Smooth muscle cell (in vitro differentiated cells): ENCODE results near the gene HTT. TPM values are rescaled to one million over a fixed set of nuclear protein-coding genes. Genes with fewer than 3 reads are reported as not detected.

Experiments used
- DNase-seq: peaks from one replicate; lab custom pipeline; 2025; ENCODE audit not compliant: unreplicated experiment; lab: John Stamatoyannopoulos, UW
- H2AFZ ChIP-seq: fragments of 200-600 bp; sonication (generic); 2 replicates; pipeline ENCODE4 v1.6.0; 2016; ENCODE audit warnings: antibody characterized with exemption, low read depth, mild to moderate bottlenecking
- H3F3A ChIP-seq: fragments of 200-600 bp; sonication (generic); 2 replicates; pipeline ENCODE4 v1.6.0; 2017; ENCODE audit warnings: antibody characterized with exemption, low read depth
- H3K27ac ChIP-seq: fragments of 200-600 bp; sonication (generic); 2 replicates; pipeline ENCODE4 v1.5.1; 2016; ENCODE audit warnings: low read depth, mild to moderate bottlenecking
- H3K27me3 ChIP-seq: fragments of 200-600 bp; sonication (generic); 2 replicates; pipeline ENCODE4 v1.6.1; 2016; ENCODE audit warnings: low read depth, mild to moderate bottlenecking
- H3K36me3 ChIP-seq: fragments of 200-600 bp; sonication (generic); 2 replicates; pipeline ENCODE4 v1.5.1; 2016; ENCODE audit warnings: low read depth
- H3K4me1 ChIP-seq: fragments of 200-600 bp; sonication (generic); 2 replicates; pipeline ENCODE4 v1.5.1; 2016; ENCODE audit warnings: low read depth
- H3K4me2 ChIP-seq: fragments of 200-600 bp; sonication (generic); 2 replicates; pipeline ENCODE4 v1.6.0; 2016; ENCODE audit warnings: mild to moderate bottlenecking
- H3K4me3 ChIP-seq: fragments of 200-600 bp; sonication (generic); 2 replicates; pipeline ENCODE4 v1.5.1; 2016; ENCODE audit warnings: mild to moderate bottlenecking
- H3K79me2 ChIP-seq: fragments of 200-600 bp; sonication (generic); 2 replicates; pipeline ENCODE4 v1.6.0; 2016; ENCODE audit warnings: low read depth, mild to moderate bottlenecking
- H3K9ac ChIP-seq: fragments of 200-600 bp; sonication (generic); 2 replicates; pipeline ENCODE4 v1.6.0; 2016; ENCODE audit warnings: low read depth
- H3K9me3 ChIP-seq: fragments of 200-600 bp; sonication (generic); replicated peaks from 2 replicates; pipeline ENCODE4 v1.5.1; 2016; ENCODE audit warnings: low read depth
- H4K20me1 ChIP-seq: fragments of 200-600 bp; sonication (generic); 2 replicates; pipeline ENCODE4 v1.6.0; 2016; ENCODE audit warnings: low read depth
- WGBS: methylation state at CpG from one replicate; pipeline ENCODE4 v1.1.7; 2016; ENCODE audit warnings: low lambda C conversion rate; 5-methylcytosine and 5-hydroxymethylcytosine counted together
- polyA plus RNA-seq: library from polyadenylated mRNA; unstranded; fragments of >200 nt; fragmentation: Nextera tagmentation; extraction: Ambion mirVana; gene quantifications from 2 replicates; pipeline ENCODE4 v1.2.1, GENCODE V29; 2016
- total RNA-seq: library from RNA; depleted of rRNA; stranded (reverse); fragments of >200 nt; gene quantifications from 2 replicates; pipeline ENCODE4 v1.2.3, GENCODE V29; 2014
- TF ChIP-seq, protein P1 (sequence below): fragments of 200-600 bp; sonication (generic); IDR thresholded peaks from 2 replicates; pipeline ENCODE4 v1.5.1; 2017; ENCODE audit warnings: borderline replicate concordance, mild to moderate bottlenecking, antibody characterized with exemption; ENCODE audit not compliant: insufficient read depth, poor library complexity, severe bottlenecking

Gene HTT
- total and polyA plus RNA-seq, 2 experiments from 2014 or later = 7.1 to 16.4 TPM

DNA sequence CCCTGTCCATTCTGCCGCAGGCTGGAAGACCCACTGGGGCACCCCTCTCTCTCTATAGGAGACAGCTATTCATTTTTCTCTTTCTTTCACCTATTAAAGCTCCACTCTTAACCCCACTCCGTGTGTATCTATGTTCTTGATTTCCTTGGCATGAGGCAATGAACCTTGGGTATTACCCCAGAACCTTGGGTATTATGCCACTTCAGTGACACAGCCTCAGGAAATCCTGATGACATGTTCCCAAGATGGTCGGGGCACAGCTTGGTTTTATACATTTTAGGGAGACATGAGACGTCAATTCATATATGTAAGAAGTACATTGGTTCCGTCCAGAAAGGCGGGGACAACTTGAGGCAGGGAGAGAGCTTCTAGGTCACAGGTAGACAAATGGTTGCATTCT is 13.5 kb upstream of the HTT start:
- H2AFZ ChIP-seq = no peak overlapping the region
- H3K36me3 ChIP-seq = no peaks in the 10 kb centered on the region
- H3K27me3 ChIP-seq = peaks cover 7% of the 10 kb centered on the region
- H3K79me2 ChIP-seq = no peaks in the 10 kb centered on the region
- TF ChIP-seq, protein P1, sequence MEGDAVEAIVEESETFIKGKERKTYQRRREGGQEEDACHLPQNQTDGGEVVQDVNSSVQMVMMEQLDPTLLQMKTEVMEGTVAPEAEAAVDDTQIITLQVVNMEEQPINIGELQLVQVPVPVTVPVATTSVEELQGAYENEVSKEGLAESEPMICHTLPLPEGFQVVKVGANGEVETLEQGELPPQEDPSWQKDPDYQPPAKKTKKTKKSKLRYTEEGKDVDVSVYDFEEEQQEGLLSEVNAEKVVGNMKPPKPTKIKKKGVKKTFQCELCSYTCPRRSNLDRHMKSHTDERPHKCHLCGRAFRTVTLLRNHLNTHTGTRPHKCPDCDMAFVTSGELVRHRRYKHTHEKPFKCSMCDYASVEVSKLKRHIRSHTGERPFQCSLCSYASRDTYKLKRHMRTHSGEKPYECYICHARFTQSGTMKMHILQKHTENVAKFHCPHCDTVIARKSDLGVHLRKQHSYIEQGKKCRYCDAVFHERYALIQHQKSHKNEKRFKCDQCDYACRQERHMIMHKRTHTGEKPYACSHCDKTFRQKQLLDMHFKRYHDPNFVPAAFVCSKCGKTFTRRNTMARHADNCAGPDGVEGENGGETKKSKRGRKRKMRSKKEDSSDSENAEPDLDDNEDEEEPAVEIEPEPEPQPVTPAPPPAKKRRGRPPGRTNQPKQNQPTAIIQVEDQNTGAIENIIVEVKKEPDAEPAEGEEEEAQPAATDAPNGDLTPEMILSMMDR = no peak
- H3K4me3 ChIP-seq = no peak overlapping the region
- H4K20me1 ChIP-seq = peaks cover 2% of the 10 kb centered on the region
- no peaks in the 10 kb centered on the region for H3F3A ChIP-seq
- H3K4me2 ChIP-seq = no peak overlapping the region
- DNase-seq = no peak
- H3K9ac ChIP-seq = no peak overlapping the region
- no peak overlapping the region for H3K27ac ChIP-seq
- no peaks in the 10 kb centered on the region for H3K9me3 ChIP-seq
- 93% methylated on average over 6 of the region's 6 CpGs for WGBS
- H3K4me1 ChIP-seq = no peaks in the 10 kb centered on the region

DNA sequence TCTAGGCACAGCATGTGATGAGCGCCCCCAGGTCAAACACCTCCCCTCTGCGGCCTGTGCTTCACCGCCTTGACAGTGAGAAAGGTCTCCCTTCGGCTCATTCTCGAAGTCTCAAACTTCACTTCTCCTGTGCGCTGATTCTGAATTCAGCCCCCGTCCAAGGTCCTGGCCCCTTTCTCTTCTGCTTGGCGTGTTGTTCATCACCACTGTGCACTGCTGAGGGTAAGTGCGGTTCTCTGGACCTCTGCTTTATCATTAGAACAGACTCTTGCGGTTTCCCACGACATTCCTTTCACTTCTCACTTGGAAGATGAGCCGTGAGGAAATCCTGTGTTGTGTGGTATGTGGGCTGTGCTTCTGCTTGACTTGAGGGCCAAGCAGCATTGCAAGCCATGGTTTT is 12.0 kb upstream of the HTT start:
- H3K4me1 ChIP-seq = no peaks in the 10 kb centered on the region
- 65% methylated on average over 12 of the region's 12 CpGs for WGBS
- no peak overlapping the region for H3K27ac ChIP-seq
- DNase-seq = no peak
- no peaks in the 10 kb centered on the region for H3F3A ChIP-seq
- H3K27me3 ChIP-seq = peaks cover 7% of the 10 kb centered on the region
- no peak overlapping the region for H3K4me2 ChIP-seq
- no peak overlapping the region for H3K4me3 ChIP-seq
- H2AFZ ChIP-seq = no peak overlapping the region
- no peaks in the 10 kb centered on the region for H3K9me3 ChIP-seq
- H3K9ac ChIP-seq = no peak overlapping the region
- H4K20me1 ChIP-seq = peaks cover 2% of the 10 kb centered on the region
- H3K36me3 ChIP-seq = no peaks in the 10 kb centered on the region
- TF ChIP-seq, protein P1 = no peak
- H3K79me2 ChIP-seq = no peaks in the 10 kb centered on the region

DNA sequence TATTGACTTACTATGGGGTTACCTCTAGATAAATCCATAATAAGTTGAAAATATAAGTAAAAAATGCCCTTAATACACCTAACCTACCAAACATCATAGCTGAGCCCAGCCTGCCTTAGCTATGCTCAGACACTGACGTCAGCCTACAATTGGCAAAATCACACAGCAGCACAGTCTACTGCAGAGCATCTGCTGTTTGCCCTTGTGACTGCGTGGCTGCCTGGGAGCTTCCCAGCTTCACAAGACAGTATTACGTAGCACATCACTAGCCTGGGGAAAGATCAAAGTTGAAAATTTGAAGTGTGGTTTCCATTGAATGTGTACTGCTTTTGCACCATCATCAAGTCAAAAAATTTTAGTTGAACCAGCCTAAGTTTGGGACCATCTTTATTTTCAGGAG is 8.9 kb upstream of the HTT start:
- no peak overlapping the region for H3K4me2 ChIP-seq
- no peaks in the 10 kb centered on the region for H3K36me3 ChIP-seq

More for the DNA sequence above, 8.9 kb upstream of the HTT start:
- Histone ChIP-seq H3K9ac (no peak overlapping the region), H3K27me3 (no peaks in the 10 kb centered on the region), H3K79me2 (no peaks in the 10 kb centered on the region), H3K9me3 (no peaks in the 10 kb centered on the region), H4K20me1 (peaks cover 2% of the 10 kb centered on the region), H3K4me3 (no peak overlapping the region), H3K27ac (no peak overlapping the region), H3K4me1 (no peaks in the 10 kb centered on the region), H3F3A (no peaks in the 10 kb centered on the region), H2AFZ (no peak overlapping the region)
- WGBS = 91% methylated on average over 3 of the region's 3 CpGs
- no peak for DNase-seq
- TF ChIP-seq, protein P1 = no peak
